GM18499 (cell line): ENCODE results near the gene ARL15.
"Not testable (repeated sequence)": the region's sequence is repeated elsewhere in the genome, so short reads cannot be mapped to it uniquely, and the experiment has no call there.

Experiments used
- ATAC-seq: cut with Tn5 transposase; IDR thresholded peaks from one replicate; pipeline ENCODE4 v1.9.1; 2021; ENCODE audit warnings: moderate number of reproducible peaks; ENCODE audit not compliant: insufficient read depth, unreplicated experiment

Gene ARL15

DNA sequence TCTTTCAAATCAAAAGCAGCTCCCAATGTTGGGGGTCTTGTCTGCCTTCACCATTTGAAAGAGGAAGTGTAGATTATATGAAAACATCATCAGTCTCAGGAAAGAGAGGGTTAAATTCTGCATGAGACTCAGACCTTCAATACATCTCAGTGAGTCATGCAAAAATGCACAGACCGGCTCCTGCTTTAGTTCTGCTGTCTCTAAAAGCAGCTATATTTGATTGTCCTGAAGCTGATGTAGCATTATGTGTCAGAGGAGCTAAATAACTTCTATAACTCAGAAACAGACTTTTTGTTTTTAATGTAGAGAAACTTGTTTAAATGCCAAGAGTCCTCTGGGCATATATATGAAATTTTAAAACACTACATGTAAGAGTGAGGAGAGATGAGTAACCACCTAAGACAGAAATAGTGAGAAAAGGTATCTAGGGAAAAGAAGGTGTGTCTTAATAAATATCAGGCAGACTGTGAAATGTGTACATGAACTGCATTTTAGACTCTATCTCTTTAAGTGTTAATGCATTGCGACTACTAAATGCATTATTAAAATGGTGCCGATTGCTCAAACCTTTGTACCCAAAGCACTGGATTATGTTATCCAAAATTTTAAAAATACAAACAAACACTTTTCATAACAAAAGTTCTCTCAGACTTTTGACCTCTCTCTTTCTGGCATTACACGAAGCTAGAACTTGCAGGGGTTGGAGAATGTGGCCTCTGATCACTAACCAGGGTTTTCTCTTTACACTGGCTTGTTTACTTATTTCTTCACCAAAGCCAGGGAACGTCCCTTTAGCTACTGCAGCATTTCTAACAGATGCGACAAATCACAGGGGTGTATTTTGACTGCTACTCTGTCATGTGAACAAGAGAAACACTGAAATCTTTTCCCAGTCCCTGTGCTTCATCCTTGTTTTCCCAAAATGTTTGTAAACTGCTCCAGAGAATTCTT, 302.3 kb downstream of the ARL15 start:
- no peak for ATAC-seq

DNA sequence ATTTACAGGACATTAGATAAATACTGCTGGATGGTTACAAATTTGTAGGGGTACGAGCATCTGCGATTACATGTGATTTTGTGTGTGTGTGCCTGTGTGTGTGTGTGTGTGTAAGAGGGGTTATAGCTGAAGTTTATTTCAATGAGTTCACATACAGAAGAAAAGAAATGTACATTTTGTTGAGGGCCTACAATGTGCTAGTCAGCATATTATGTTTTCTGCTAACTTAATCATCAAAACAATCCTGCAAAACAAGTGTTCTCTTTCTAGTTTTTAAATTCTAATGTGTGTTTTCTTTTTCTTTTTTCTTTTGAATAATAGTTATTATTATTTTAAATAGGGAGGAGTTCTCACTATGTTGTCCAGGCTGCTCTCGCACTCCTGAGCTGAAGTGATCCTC, 305.7 kb downstream of the ARL15 start:
- ATAC-seq: no peak

DNA sequence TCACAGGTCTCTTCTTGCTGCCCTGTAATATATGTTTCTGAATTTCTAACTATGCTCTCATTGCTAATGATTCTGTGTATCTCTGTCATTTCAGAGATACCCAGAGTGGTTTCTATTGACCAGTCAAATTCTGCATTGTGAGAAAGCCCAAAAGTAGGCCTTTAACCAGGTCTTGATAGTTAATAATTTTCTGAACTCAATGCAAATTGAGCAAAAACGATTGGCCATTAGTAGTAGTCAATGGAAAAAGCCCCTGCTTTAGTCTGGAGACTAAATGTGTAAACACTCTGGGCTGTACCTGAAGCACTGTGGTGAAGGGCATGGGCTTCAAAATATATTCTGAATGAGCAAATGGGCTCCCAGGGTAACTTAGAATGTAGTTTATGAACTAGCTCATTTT, 307.6 kb downstream of the ARL15 start:
- no peak for ATAC-seq

DNA sequence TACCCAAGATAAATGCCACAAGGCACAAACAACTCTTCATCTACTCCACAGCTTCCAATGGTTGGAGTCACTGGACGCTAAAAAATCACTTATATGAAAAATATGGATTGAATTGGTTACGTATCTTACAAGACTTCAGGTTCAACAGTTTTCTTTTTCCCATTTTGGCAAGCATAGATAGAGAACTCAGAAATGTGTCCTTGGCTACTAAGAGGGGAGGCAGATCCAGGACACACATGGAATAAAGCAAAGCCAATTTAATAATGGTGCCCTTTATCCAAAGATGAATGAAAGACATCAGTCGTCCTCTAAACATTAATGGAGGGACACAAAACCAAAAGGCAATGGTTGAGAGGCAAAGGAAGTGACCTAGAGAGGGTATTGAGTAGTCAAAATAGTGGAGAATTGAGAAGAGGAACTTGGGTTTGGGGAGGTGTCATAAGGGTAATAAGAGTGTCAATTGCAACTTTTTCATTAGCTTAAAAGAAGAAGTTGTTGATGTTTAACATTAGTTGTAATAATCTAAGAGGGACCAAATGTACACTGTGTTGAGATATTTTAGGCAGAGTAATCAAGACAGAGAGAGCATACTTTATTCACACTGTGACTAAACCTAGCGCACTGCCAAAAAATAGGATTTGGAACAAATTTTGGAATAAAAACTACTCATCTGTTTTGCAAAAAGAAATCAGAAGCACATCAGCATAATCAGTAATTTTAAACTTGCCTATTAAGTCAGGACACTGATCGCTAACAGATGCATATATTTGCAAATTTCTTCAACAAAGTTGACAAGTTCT, 308.2 kb downstream of the ARL15 start:
- no peak for ATAC-seq

DNA sequence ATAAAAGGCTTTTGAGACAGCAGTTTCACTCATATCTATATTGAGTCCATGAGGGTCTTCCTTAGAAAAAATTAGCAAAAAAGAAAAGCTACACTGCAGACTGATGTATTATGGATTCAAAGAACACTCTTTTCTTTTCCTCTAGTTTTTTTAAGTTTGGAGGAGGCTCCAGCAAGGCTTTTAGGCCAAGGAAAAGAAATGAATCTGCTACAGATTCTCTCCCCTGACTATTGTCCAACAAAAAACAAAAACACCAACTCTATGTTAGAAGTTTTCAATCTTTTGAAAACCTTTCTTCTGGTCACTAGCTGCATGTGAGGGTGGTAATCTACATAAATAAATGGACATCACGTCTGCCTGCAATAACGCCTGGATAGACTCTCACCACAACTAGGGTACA, 310.4 kb downstream of the ARL15 start:
- ATAC-seq: no peak

DNA sequence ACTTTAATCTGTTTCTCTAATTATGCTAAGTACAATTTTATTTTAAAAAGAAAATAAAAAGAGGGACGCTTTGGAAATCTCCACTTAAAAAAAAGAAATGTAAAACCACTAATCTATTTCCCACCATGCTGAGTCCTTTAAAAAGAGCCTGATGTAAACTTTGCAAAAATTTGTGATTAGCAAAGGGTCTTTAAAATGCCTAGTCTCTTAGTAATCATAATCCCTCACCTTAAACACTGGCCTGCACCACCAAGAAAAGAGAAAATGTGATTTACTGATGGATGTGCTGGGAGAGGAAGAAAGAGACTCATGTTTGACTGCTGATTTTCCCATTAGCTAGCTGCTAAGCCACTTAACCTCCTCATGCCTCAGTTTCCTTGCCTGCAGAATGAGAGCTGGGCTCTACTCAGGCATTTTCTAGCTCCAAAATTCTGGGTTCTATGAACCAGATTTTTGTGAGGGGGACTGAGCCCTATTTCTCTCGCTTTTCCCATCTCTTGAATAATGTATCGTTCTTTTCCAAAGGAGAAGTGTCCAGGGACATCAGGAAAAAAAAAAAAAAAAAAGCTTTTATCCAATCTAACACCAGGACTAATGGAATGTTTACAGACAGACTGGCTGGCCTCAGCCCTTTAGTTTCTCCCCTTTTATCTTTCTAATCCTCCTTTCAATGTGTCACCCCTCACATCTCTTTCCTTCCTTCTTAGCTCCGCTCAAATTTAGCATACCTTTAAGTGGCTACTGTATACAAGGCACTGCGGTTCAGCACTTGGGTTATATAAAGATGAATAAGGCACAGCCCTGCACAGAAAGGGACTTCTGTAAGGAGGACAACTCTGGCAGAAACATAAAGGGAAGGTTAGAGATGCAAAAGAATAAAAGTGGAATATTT, 312.4 kb downstream of the ARL15 start:
- ATAC-seq: no peak

DNA sequence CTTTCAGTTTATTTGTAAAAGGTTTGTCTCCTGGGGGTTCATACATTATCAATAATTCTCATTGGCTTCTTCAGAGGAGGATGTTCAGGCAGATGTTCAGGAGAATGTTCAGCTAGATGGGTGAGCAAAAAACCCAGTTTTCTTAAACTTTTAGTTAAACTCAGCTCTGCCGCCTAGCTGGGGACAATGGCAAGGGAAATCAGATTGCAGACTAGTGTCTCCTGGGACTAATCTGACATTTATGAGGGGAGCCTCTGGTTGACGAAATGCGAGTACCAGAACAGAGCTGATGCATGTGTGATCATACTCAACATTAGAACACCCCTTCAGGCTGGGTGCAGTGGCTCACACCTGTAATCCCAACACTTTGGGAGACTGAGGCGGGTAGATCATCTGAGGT, 314.4 kb downstream of the ARL15 start:
- no peak for ATAC-seq

DNA sequence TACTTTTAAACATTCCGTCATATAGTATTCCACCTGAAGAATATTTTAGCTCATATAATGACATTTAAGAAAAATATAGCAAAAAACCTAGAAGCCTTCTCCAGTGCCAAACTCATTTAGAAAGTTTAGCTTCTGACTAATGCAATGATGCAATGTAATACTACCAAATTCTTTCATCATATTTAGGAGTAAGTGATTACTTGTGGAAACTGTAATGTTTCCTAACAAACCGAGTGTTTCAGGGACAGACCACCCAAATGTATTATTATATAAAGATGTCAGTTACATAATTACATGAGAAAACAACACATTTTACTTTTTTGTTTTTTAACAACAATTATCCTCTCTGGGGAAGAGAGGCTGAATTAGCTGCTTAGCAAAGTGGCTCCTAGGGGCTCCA, 316.2 kb downstream of the ARL15 start:
- ATAC-seq: no peak

DNA sequence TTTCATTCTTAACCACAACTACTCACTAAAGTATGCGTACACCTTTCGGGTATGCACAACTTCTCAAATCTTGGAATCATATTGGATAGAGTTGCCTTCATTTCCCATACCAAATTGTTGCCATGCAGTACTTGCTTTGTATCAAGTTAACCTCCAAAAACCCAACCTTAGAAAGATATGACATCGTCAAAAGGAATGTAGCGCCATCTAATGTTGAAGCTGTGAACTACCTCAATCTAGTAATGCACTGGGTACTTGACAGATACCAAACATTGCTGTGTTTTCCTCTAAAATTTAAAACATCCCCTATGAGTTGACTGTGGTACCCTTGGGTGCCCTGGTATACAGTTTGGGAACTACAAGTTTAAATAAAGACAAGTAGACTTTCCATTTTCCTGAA, 318.4 kb downstream of the ARL15 start:
- no peak for ATAC-seq

DNA sequence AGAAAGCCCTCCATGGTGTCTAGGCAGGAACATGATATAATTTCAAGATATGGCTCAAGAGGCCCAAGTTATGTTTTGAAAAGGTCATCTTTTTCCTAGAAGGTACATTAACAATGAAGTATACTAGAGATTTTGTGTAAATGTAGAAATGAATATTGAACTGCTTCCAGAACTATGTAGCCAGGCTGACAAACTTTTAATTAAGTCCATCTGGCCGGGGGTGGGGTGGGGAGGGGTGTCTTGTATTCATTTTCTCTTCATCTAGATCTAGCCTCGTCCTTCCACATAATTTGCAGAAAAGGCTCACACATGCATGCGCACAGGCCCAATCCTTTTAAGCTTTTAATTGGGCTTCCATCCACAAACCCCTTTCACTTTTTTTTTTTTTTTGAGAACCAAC, 323.3 kb downstream of the ARL15 start:
- ATAC-seq: no peak

DNA sequence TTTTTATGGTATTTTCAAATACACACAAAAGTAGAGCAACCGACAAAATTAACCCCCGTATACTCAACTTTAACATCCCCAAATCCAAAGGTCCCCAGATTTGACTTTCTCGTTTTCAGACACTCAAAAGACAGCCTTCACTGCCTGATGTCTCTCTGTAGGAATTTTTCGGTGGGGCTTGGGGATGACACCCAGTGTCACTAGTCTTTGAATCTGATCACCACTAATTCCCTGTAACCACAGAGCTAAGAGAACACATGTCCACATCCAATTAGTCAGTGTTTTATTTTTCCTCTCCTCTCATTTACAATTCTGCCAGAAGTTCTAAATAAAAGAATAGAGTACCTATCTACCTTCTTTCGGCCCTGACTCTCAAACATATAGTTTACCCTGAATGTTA, 324.6 kb downstream of the ARL15 start:
- ATAC-seq: no peak

DNA sequence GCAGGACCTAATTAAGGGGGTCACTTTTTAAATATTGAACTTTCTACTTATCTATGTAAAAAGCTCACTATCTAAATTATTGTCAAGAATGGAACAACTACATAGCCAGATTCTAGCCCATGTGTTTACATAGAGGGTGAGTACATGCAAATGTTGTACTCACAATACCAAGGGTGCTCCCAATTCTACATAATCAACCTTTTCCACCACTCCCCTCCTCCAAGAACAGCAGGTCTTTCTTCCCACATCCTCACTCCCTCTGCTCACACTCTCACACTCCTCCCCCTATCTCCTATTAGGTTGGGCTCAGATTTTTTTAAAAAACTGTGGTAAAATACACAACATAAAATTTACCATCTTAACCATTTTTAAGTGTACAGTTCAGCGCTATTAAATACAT, 325.4 kb downstream of the ARL15 start:
- ATAC-seq: no peak

DNA sequence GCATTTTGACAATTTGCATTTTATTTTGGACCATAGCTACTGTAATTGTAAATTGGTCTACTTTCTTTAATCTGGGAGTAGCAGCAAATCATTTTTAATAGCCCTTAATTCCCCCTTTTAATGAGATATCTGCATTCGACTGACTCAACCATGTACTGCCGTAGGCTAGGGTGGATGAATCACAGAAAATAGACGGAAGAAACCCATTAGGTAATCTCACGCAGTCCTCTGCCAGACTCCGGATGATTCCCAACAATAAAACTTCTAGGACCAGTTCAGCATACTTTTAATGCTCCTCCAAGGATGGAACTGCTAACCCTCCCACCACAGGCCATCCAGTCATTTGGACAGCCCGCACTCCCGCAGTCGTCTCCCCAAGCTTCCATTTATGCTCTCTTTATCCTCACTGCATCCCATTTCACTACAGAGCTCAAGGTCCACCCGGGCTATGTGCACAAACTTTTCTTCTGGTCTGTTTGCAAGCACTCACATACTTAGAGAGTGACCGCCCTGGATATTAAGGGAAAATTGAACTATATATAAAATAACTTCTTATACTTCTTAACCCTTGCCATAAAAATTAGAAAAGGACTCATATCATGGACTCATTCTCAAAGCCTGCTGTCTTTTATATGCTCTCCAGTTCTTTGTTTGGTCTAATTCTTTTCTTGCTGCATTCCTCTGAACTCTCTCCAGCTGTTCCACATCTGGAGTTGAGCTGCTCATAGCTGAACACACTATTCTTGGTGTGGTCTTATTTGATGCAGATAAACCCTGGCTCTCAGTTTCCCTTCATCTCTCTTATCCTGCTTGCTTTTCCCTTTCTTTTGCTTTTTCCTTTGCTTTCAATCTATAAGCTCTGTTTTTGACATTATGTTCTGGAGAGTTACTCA, 326.6 kb downstream of the ARL15 start:
- ATAC-seq: no peak

DNA sequence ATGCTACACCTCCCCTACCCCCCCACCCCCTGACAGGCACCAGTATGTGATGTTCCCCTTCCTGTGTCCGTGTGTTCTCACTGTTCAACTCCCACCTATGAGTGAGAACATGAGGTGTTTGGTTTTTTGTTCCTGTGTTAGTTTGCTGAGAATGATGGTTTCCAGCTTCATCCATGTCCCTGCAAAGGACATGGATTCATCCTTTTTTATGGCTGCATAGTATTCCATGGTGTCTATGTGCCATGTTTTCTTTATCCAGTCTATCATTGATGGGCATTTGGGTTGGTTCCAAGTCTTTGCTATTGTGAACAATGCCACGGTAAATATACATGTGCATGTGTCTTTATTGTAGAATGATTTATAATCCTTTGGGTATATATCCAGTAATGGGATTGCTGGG, 328.1 kb downstream of the ARL15 start:
- ATAC-seq: not testable (repeated sequence)

DNA sequence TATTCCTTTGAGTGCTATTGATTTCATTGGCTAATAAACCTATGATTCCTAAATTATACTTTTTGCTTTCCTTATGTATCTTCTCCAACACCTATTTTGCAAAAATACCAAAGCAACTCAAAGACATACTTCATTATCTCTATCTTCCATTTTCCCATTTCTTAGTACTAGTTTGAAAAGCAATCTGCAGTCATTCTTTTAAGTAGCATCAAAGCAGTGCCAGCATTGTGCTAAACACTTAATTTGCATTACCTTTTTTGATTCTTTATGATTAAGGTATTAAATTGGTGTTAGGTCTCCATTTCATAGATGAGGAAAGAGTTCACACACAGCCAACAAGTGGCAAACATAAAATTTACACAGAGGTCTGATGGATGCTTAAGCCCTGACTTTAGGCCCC, 330.3 kb downstream of the ARL15 start:
- no peak for ATAC-seq

DNA sequence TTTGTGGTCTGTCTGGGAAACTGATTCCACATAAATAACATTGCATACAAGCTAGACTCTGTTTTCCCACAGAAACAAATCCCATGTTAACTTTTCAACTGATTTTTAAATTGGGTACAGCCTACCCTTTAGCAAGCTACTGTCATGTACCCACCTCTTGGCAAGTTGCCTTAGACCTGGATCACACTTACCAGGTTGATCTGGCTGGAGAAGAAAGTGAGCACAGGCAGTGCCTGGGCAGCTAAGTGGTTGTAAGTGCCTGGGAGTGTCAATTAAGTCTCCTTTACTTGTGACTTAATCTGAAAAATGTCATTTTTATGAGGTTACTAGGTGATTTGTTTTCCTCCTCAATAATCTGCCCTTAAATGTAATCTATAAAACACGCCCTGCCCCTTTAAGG, 336.4 kb downstream of the ARL15 start:
- no peak for ATAC-seq

DNA sequence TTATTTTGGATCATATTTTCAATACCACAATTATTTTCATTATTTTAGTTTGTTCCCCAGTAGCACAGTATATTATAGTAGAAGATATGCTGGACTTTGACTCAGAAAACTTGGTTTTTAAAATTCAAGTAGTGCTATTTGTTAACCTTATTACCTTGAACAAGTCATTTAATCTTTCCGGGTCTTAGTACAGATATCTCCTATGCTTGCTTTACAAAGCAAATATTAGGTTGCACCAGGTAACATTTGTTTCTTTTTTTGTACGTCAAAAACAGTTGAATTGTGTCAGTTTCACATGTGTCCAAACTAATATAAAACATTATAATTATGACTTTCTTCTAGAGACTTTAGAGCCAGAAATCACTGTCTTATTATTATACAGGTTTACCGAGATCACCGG, 338.1 kb downstream of the ARL15 start:
- ATAC-seq: no peak

DNA sequence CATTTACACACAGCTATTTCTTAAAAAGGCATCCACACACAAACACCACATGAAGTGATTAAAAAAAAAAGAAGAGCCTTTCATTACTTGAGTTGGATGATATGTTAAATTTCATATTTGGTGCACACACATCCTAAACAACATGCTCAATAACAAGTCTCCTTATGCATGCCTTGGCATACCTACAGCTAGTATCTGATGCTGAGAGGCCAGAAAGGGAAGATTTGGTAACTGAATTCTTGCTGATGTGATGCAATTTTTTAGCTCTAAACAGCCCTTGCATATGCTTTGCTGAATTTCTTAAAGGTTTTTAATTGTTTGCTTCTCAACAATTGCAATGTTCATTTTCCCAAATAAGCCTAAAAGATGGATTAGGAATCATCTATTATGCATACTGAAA, 338.8 kb downstream of the ARL15 start:
- ATAC-seq: no peak

DNA sequence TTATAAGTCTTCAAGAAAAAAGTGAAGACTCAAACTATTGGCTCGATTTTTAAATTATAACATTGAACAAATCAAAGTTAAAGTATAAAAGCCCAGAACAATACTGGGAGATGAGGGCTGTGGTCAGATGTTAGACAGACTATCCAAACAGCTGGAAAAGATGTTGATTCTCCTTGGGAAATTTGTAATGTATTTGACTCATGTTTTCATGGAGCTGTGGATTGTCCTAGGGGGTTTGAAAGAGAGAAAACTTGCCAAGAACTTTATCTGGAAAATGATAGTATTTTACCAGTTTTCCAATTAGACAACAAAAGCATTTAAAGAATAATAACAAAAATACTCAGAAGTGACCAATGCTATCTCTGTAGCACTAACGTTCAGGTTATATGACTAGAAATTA, 339.2 kb downstream of the ARL15 start:
- ATAC-seq: no peak

DNA sequence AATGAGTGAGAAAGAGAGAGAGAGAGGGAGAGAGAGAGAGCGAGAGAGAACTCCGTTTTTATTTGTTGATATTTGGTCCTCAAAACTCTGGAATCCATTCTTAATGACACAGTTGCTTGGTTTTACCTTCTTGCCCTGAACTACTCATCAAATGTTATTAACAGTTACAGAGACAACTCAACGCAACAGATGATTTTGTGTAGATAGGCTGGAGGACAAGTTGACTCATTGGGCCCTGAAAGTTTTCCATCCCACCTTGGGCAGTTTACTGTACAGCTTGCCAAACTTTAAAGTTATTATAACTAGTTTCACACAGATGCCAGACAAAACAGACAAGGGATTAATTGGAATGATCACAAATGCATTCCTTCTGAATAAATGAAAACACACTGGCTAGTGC, 339.9 kb downstream of the ARL15 start:
- ATAC-seq: no peak
